HepG2 (cell line): ENCODE data around the gene TEX14. TPM values are rescaled to one million over a fixed set of nuclear protein-coding genes. Genes with fewer than 3 reads are reported as not detected.

Experiments
- ETV6 ChIP-seq: sonication (generic); formaldehyde crosslinking; conservative IDR thresholded peaks from 2 replicates; pipeline ENCODE4 v1.4.0; 2020; ENCODE audit warnings: missing genetic modification reagents
- FUBP1 ChIP-seq: sonication (generic); formaldehyde crosslinking; IDR thresholded peaks from 2 replicates; pipeline ENCODE4 v1.5.1; 2020; ENCODE audit warnings: missing genetic modification reagents, mild to moderate bottlenecking, borderline replicate concordance
- HMGXB3 ChIP-seq: sonication (generic); formaldehyde crosslinking; IDR thresholded peaks from 2 replicates; pipeline ENCODE4 v1.4.0; 2020; ENCODE audit warnings: missing genetic modification reagents, borderline replicate concordance
- IKZF4 ChIP-seq: sonication (generic); formaldehyde crosslinking; IDR thresholded peaks from 2 replicates; pipeline ENCODE4 v1.5.1; 2020; ENCODE audit warnings: borderline replicate concordance, mild to moderate bottlenecking, low read depth, missing genetic modification reagents; ENCODE audit errors: not compliant biosample characterization
- NFKBIZ ChIP-seq: IDR thresholded peaks from 2 replicates; pipeline ENCODE4 v1.6.1; 2018; ENCODE audit warnings: missing genetic modification reagents, missing compliant biosample characterization
- SALL2 ChIP-seq: sonication (generic); formaldehyde crosslinking; IDR thresholded peaks from 2 replicates; pipeline ENCODE4 v1.8.1; 2023; ENCODE audit warnings: mild to moderate bottlenecking, missing genetic modification reagents, inconsistent platforms
- SATB2 ChIP-seq: sonication (generic); formaldehyde crosslinking; IDR thresholded peaks from 2 replicates; pipeline ENCODE4 v1.5.0; 2020; ENCODE audit warnings: missing genetic modification reagents
- XBP1 ChIP-seq: sonication (generic); formaldehyde crosslinking; IDR thresholded peaks from 2 replicates; pipeline ENCODE4 v1.5.0; 2020; ENCODE audit warnings: missing genetic modification reagents
- ZBTB26 ChIP-seq: IDR thresholded peaks from 2 replicates; pipeline ENCODE4 v1.6.1; 2016; ENCODE audit warnings: missing compliant biosample characterization, missing genetic modification reagents, borderline replicate concordance
- ZBTB7A ChIP-seq: sonication (generic); formaldehyde crosslinking; IDR thresholded peaks from 2 replicates; pipeline ENCODE4 v1.8.0; 2022; ENCODE audit warnings: mild to moderate bottlenecking, missing genetic modification reagents
- ZC3H4 ChIP-seq: sonication (generic); formaldehyde crosslinking; IDR thresholded peaks from 2 replicates; pipeline ENCODE4 v1.4.0; 2020; ENCODE audit warnings: missing genetic modification reagents, borderline replicate concordance
- ZNF367 ChIP-seq: sonication (generic); formaldehyde crosslinking; IDR thresholded peaks from 2 replicates; pipeline ENCODE4 v1.4.0; 2020; ENCODE audit warnings: missing genetic modification reagents, borderline replicate concordance
- ZNF607 ChIP-seq: sonication (generic); formaldehyde crosslinking; IDR thresholded peaks from 2 replicates; pipeline ENCODE4 v1.5.1; 2020; ENCODE audit warnings: missing genetic modification reagents, mild to moderate bottlenecking, borderline replicate concordance
- polyA plus RNA-seq, 8 experiments: library from polyadenylated mRNA; depleted of rRNA in 3 of 8; stranded (reverse) in 7 of 8; unstranded in 1 of 8; fragments of >200 nt; fragmentation: Illumina TruSeq in 4 of 8; extraction: Trizol in 4 of 8; gene quantifications; 2 replicates each; pipeline versions ENCODE4 v1.2.1 to v1.2.3, GENCODE V29; 2011 to 2016; ENCODE audit warnings: low read depth in 4 of 8, missing spikeins in 1 of 8, mixed read lengths in 1 of 8; ENCODE audit not compliant: insufficient read depth in 1 of 8
- total RNA-seq, 5 experiments: library from RNA; depleted of rRNA; stranded (reverse); fragments of >200 nt; fragmentation: Illumina TruSeq; extraction: Trizol; gene quantifications; 2 replicates each; pipeline ENCODE4 v1.2.3, GENCODE V29; 2016; ENCODE audit warnings: low read depth in 1 of 5
- TF ChIP-seq, protein P1 (sequence below): sonication (generic); formaldehyde crosslinking; IDR thresholded peaks from 2 replicates; pipeline ENCODE4 v1.4.0; 2020; ENCODE audit warnings: mild to moderate bottlenecking, missing genetic modification reagents, borderline replicate concordance

Gene TEX14
- total and polyA plus RNA-seq, 2 of the 13 experiments (the other 11 are each of a cell fraction or from before 2014, with no cell fraction given), result 0.04 to 0.07 TPM

GRCh38 chr17:58658804-58659713, 32.8 kb downstream of the TEX14 start (continued):
- TF ChIP-seq ZBTB7A (CRISPR knock-in tag) (peak; percentile 57; the same call in 1 of the 2 replicates), ZC3H4 (CRISPR knock-in tag) (peak; percentile 100), ZNF607 (peak; percentile 36; the same call in 1 of the 2 replicates), NFKBIZ (CRISPR knock-in tag) (peak; percentile 93), SATB2 (CRISPR knock-in tag) (peak; percentile 78; the same call in 1 of the 2 replicates), FUBP1 (CRISPR knock-in tag) (peak; percentile 99), SALL2 (CRISPR knock-in tag) (peak; percentile 93), HMGXB3 (CRISPR knock-in tag) (peak; percentile 94), ZNF367 (CRISPR knock-in tag) (peak; percentile 85), IKZF4 (CRISPR knock-in tag) (no peak), ETV6 (peak; percentile 80), ZBTB26 (CRISPR knock-in tag) (no peak), XBP1 (0 out of 2 replicates have a peak, but pooled peaks have one; percentile 68)
- TF ChIP-seq, protein P1, sequence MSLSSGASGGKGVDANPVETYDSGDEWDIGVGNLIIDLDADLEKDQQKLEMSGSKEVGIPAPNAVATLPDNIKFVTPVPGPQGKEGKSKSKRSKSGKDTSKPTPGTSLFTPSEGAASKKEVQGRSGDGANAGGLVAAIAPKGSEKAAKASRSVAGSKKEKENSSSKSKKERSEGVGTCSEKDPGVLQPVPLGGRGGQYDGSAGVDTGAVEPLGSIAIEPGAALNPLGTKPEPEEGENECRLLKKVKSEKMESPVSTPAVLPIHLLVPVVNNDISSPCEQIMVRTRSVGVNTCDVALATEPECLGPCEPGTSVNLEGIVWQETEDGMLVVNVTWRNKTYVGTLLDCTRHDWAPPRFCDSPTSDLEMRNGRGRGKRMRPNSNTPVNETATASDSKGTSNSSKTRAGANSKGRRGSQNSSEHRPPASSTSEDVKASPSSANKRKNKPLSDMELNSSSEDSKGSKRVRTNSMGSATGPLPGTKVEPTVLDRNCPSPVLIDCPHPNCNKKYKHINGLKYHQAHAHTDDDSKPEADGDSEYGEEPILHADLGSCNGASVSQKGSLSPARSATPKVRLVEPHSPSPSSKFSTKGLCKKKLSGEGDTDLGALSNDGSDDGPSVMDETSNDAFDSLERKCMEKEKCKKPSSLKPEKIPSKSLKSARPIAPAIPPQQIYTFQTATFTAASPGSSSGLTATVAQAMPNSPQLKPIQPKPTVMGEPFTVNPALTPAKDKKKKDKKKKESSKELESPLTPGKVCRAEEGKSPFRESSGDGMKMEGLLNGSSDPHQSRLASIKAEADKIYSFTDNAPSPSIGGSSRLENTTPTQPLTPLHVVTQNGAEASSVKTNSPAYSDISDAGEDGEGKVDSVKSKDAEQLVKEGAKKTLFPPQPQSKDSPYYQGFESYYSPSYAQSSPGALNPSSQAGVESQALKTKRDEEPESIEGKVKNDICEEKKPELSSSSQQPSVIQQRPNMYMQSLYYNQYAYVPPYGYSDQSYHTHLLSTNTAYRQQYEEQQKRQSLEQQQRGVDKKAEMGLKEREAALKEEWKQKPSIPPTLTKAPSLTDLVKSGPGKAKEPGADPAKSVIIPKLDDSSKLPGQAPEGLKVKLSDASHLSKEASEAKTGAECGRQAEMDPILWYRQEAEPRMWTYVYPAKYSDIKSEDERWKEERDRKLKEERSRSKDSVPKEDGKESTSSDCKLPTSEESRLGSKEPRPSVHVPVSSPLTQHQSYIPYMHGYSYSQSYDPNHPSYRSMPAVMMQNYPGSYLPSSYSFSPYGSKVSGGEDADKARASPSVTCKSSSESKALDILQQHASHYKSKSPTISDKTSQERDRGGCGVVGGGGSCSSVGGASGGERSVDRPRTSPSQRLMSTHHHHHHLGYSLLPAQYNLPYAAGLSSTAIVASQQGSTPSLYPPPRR (CRISPR knock-in tag), result peak; percentile 62; the same call in 1 of the 2 replicates
